Smooth muscle cell of the pulmonary artery (primary cell): Measurements from ENCODE around the gene HMX2. TPM values are rescaled to one million over a fixed set of nuclear protein-coding genes. Genes with fewer than 3 reads are reported as not detected.

ENCODE experiments used
- total RNA-seq: library from RNA; depleted of rRNA; stranded (reverse); fragments of >200 nt; gene quantifications from 2 replicates; pipeline ENCODE4 v1.2.3, GENCODE V29; 2014

Gene HMX2
- total RNA-seq: not detected in 2 replicates

GRCh38 chr10:123147635-123148413 lies at the start of gene HMX2:
HMX2 (plus strand) TSS chr10:123148136; CDS start chr10:123148379, 243 bp downstream.

DNA sequence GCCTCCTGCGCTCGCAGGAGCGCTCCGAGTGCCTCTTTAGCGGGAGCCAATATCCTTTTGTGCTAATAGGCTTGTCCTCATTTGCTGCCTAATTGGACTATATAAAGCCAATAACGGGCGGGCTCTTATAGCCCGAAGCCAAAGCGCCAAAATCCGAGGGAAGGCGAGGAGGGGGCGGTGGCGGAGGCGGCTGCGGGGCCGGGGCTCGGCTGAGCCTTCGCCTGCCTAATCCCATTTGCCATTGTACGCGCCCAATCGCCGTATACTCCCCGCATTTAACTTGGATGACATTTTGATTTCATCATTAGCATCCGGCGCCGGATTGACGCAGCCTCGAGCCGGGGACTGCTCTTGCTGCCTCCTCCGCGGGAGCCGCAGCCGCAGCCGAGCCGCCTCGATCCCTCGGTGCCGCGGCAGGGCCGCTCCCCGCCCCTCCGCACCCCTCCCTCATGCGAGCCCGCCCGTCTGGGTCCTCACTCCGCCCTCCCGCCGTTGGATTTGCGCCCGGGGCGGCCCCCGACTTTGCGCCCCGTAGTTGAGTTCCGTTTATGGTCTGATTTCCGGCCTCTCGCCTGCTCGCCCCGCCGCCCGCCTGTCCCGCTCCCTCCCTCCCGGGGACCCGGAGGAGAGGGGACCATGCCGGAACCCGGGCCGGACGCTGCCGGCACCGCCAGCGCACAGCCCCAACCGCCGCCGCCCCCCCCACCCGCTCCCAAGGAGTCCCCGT lies 12.4 kb upstream of the HMX2 start, which contains the start of gene HMX3:
Gene HMX3 (plus strand): TSS at position 556 of the 727 bp plus-strand sequence. CDS start 81 bp downstream, at position 637.

DNA sequence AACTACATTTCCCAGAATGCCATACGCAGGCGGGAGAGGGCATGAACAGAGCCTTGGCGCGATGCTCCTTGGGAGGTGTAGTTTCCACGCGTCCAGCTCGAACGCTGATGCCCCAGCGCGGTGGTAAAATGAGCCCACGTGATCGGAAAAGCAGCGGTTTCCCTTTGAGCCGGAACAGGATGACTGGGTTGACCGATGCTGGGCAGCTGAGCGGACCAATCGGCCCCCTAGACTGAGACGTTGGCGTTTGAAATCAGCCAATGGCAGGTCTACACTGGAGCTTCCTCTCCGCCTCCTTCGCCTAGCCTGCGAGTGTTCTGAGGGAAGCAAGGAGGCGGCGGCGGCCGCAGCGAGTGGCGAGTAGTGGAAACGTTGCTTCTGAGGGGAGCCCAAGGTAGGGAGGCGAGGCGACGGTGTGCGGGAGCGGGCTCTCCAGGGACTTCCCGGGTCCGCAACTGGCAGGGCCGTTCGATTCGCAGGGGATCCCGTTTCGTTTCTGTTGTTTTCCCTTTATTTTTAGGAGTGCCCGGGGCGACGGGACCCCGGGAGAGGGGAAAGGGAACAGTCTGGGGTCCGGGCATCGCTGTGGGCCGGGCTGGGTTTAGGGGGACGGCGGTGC lies 6.3 kb downstream of the HMX2 start, which contains the start of gene BUB3:
Gene BUB3 (plus strand): TSS at position 311 of the 619 bp plus-strand sequence. CDS start 516 bp downstream, outside the sequence.

Other genes with a start within 250 kb of the HMX2 start
- not detected in 2 replicates for gene FAM24A, start 237.5 kb upstream of the HMX2 start, total RNA-seq
- 12.3 and 19.0 TPM in 2 replicates for gene C10orf88, start 193.9 kb upstream of the HMX2 start, total RNA-seq
- 2.9 and 4.1 TPM in 2 replicates for gene PSTK, start 167.7 kb upstream of the HMX2 start, total RNA-seq
- gene IKZF5, start 139.3 kb upstream of the HMX2 start, total RNA-seq: 3.3 and 3.8 TPM in 2 replicates
- gene ACADSB, start 139.1 kb upstream of the HMX2 start, total RNA-seq: 4.9 and 6.2 TPM in 2 replicates
- not detected in 2 replicates for gene HMX3, start 12.2 kb upstream of the HMX2 start, total RNA-seq
- 145 and 169 TPM in 2 replicates for gene BUB3, start 6.3 kb downstream of the HMX2 start, total RNA-seq